Spleen (tissue), 11 donors: Measurements from ENCODE around the gene TUBA4B. TPM values are rescaled to one million over a fixed set of nuclear protein-coding genes. Genes with fewer than 3 reads are reported as not detected.

Experiments
- DNase-seq: peaks from one replicate; pipeline ENCODE4 v3.0.0-alpha.2; 2020
- H3K27ac ChIP-seq, 8 donors: fragments of 200-600 bp; sonication (generic) in 7 of 8; 1 replicate in 4 of 8; 2 replicates in 4 of 8; pipeline versions ENCODE4 v1.5.0 to v1.8.0; 2016 to 2021; ENCODE audit warnings: inconsistent platforms in 4 of 8, mild to moderate bottlenecking in 4 of 8, moderate library complexity in 1 of 8
- H3K27me3 ChIP-seq, 7 donors: fragments of 200-600 bp; sonication (generic) in 6 of 7; replicated peaks in 1 of 7; 1 replicate in 4 of 7; 2 replicates in 3 of 7; pipeline versions ENCODE4 v1.5.0 to v1.8.0; 2016 to 2021; ENCODE audit warnings: inconsistent platforms in 3 of 7, mild to moderate bottlenecking in 1 of 7
- H3K36me3 ChIP-seq, 6 donors: fragments of 200-600 bp; sonication (generic) in 5 of 6; 1 replicate in 4 of 6; 2 replicates in 2 of 6; pipeline versions ENCODE4 v1.5.0 to v1.8.0; 2016 to 2021; ENCODE audit warnings: inconsistent platforms in 2 of 6
- H3K4me1 ChIP-seq, 6 donors: fragments of 200-600 bp; sonication (generic) in 5 of 6; 1 replicate in 3 of 6; 2 replicates in 3 of 6; pipeline versions ENCODE4 v1.5.0 to v1.8.0; 2016 to 2021; ENCODE audit warnings: inconsistent platforms in 3 of 6
- H3K4me3 ChIP-seq, 8 donors: fragments of 200-600 bp; sonication (generic) in 7 of 8; 1 replicate in 4 of 8; 2 replicates in 4 of 8; pipeline versions ENCODE4 v1.5.0 to v1.8.0; 2016 to 2021; ENCODE audit warnings: inconsistent platforms in 4 of 8, mild to moderate bottlenecking in 4 of 8, moderate library complexity in 2 of 8
- H3K9me3 ChIP-seq, 8 donors: fragments of 200-600 bp; sonication (generic) in 7 of 8; 1 replicate in 4 of 8; 2 replicates in 4 of 8; pipeline versions ENCODE4 v1.5.0 to v1.8.0; 2016 to 2021; ENCODE audit warnings: inconsistent platforms in 4 of 8
- POLR2A ChIP-seq, 3 donors: fragments of 450-650 bp; IDR thresholded peaks; one replicate each; pipeline ENCODE4 v1.5.1; 2017; ENCODE audit warnings: antibody characterized with exemption in 3 of 3, mild to moderate bottlenecking in 1 of 3
- POLR2AphosphoS5 ChIP-seq, 3 donors: sonication (generic); formaldehyde crosslinking; IDR thresholded peaks; one replicate each; pipeline ENCODE4 v1.5.1; 2017; ENCODE audit warnings: antibody characterized with exemption in 3 of 3
- WGBS, 5 donors: extraction: QIAGEN DNeasy Blood & Tissue Kit in 3 of 5; methylation state at CpG; one replicate each; pipeline versions ENCODE4 v1.1.5 to v1.1.7; 2013 to 2018; 5-methylcytosine and 5-hydroxymethylcytosine counted together
- intact Hi-C: fragments of 100-400 bp; cut with DNase I; formaldehyde crosslinking; loops from one replicate; pipeline ENCODE4 v1.15.0; 2023; ENCODE audit warnings: low total_unique reads
- polyA plus RNA-seq, 3 donors: library from polyadenylated mRNA; stranded (reverse); fragments of 200-250 nt; gene quantifications; one replicate each; pipeline ENCODE4 v1.2.1, GENCODE V29; 2013
- total RNA-seq, 7 donors: library from RNA; depleted of rRNA in 3 of 7; stranded (reverse); fragments of >200 nt in 3 of 7; fragmentation: NEBNext Ultra II Directional in 4 of 7; extraction: Animal tissue kit (Norgen Biotek cat#: 25700) in 4 of 7; gene quantifications; one replicate each; pipeline versions ENCODE4 v1.1.0 to v1.2.1, GENCODE V29; 2016 to 2021
- TF ChIP-seq, protein P1 (sequence below), 11 experiments: fragments of 200-600 bp in 7 of 11; fragments of 450-650 bp in 4 of 11; sonication (generic) in 4 of 11; IDR thresholded peaks in 8 of 11; conservative IDR thresholded peaks in 3 of 11; 1 replicate in 7 of 11; 2 replicates in 4 of 11; pipeline versions ENCODE4 v1.4.0 to v1.8.0; 2016 to 2021; ENCODE audit warnings: antibody characterized with exemption in 11 of 11, inconsistent platforms in 4 of 11, mild to moderate bottlenecking in 1 of 11
- donor health status: healthy with polysubstance abuse.
- donor health status: DM: no; HTN: no; CAD: no; lungs with moderate emphysema.
- donor health status: DM: no; HTN: no; CAD: no.
- donor health status: Bipolar disorder and iron deficiency.
- donor health status: healthy.
- donor health status: DM: no; HTN: no; CAD: no.
- donor health status: DM: yes; HTN: yes; CAD: no.

TUBA4B gene
- total and polyA plus RNA-seq, 10 donors = not detected

DNA sequence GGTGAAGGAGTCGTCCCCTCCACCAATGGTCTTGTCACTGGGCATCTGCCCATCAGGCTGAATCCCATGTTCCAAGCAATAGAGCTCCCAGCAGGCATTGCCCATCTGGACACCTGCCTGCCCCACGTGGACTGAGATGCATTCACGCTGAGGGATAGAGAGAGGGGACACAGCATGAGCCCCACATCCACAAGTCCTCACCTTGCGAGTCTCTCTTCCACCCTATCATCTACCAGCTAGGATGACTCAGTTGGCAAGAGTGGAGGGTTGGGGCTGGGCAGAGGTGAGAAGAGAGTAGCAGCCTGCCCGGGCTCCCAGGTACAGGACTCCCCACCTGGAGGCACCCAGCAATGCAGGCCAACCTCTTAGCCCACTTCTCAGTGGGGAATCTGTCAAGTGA, 959 bp upstream of the TUBA4B start:
- Histone ChIP-seq H3K9me3 (no peaks in the 10 kb centered on the region), H3K4me1 (peaks cover 41 to 86% (median 71%) of the 10 kb centered on the region in 6 donors), H3K4me3 (peak overlapping the region; percentile 70 to 94 (median 80)), H3K27me3 (peaks cover 0 to 9% (median 0%) of the 10 kb centered on the region in 7 donors), H3K27ac (peak overlapping the region in 7 of 8 donors; percentile 94 to 99 (median 95)), H3K36me3 (peaks cover 0 to 49% (median 23%) of the 10 kb centered on the region in 6 donors)
- intact Hi-C loops = no loop called here
- DNase-seq = no peak
- 51 to 70% (median 70%) methylated on average over 5 of the region's 5 CpGs for WGBS, 5 donors
- TF ChIP-seq POLR2AphosphoS5 (IDR thresholded peaks at IDR 0.05) = no peak
- TF ChIP-seq, protein P1, sequence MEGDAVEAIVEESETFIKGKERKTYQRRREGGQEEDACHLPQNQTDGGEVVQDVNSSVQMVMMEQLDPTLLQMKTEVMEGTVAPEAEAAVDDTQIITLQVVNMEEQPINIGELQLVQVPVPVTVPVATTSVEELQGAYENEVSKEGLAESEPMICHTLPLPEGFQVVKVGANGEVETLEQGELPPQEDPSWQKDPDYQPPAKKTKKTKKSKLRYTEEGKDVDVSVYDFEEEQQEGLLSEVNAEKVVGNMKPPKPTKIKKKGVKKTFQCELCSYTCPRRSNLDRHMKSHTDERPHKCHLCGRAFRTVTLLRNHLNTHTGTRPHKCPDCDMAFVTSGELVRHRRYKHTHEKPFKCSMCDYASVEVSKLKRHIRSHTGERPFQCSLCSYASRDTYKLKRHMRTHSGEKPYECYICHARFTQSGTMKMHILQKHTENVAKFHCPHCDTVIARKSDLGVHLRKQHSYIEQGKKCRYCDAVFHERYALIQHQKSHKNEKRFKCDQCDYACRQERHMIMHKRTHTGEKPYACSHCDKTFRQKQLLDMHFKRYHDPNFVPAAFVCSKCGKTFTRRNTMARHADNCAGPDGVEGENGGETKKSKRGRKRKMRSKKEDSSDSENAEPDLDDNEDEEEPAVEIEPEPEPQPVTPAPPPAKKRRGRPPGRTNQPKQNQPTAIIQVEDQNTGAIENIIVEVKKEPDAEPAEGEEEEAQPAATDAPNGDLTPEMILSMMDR (IDR thresholded peaks at IDR 0.05 in 8 of 11, conservative IDR thresholded peaks at IDR 0.05 in 3 of 11) = no peak

DNA sequence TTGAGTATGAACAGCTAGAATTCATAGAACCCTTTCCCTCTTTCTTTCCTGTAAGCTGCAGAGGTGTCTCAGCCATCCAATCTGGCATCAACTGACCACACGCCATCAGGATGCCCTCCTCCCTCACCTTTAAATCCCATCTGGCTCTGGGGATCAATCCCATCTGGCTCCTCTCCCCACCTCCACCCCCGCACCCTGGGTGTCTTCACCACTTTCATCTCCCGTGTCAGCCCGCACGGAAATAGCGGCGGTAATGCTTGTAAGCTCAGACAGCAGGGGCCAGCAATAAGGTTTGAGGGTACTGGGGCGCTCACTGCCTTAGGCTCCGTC, 508 bp upstream of the TUBA4B start:
- intact Hi-C loops = no loop called here
- TF ChIP-seq POLR2A (IDR thresholded peaks at IDR 0.05) = no peak
- no peak for TF ChIP-seq POLR2AphosphoS5 (IDR thresholded peaks at IDR 0.05)
- TF ChIP-seq, protein P1 (IDR thresholded peaks at IDR 0.05 in 8 of 11, conservative IDR thresholded peaks at IDR 0.05 in 3 of 11) = no peak
- H3K27ac ChIP-seq = peak overlapping the region in 7 of 8 donors; percentile 94 to 99 (median 95)
- WGBS, 5 donors = 5 to 9% (median 6%) methylated on average over 9 of the region's 9 CpGs
- H3K9me3 ChIP-seq = no peaks in the 10 kb centered on the region
- H3K4me3 ChIP-seq = peak overlapping the region; percentile 70 to 94 (median 80)
- H3K27me3 ChIP-seq = peaks cover 0 to 9% (median 0%) of the 10 kb centered on the region in 7 donors
- H3K36me3 ChIP-seq = peaks cover 0 to 45% (median 23%) of the 10 kb centered on the region in 6 donors
- peaks cover 36 to 82% (median 67%) of the 10 kb centered on the region in 6 donors for H3K4me1 ChIP-seq
- DNase-seq = no peak

DNA sequence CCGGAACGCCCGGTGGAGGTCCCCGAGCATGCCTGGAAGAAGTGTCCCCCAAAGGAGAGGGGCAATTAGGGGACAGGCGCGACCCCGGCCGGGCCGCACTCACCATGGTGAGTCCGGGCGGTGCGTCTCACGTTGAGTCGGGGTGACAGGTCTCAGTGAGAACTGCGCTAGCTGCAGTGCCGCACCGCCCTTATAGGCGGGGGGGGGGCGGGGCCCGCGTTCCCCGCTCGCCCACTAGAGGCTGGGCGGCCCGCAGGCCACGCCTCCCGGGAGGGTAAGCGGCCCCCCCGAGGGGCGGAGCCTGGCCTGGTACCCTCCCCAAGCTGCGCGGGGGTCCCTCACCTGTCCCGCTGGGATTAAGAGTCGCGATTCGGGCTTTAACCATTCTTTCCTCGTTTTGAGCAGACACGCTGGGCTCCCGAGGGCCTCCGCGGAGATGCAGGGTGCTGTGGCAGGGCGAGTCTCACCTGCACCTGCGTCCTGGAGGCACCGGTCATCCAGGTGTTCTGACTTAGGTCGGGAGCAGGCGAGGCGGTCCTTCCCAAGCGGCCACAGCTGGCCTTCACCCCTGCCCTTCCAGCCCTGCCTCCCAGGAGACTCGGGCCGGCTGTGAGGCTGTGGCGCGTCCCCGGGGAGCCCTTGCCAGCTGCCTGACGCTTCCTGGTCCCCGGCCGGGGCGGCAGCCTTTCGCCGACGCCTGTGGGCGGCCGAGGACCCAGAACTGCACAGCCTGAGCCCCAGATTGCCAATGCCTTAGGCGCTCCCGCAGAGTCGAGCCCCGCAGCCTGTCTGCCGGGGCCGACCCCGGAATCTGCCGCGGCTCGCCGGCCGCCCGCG, 928 bp downstream of the TUBA4B start, which contains the start of gene TUBA4A:
TSS of gene TUBA4A (minus strand) at position 166 of the 837 bp plus-strand sequence. CDS start at position 106, 60 bp downstream.
- H3K9me3 ChIP-seq = no peaks in the 10 kb centered on the region
- intact Hi-C loops = no loop called here
- TF ChIP-seq POLR2A (IDR thresholded peaks at IDR 0.05) (peak; percentile 93 to 99 (median 98)), POLR2AphosphoS5 (IDR thresholded peaks at IDR 0.05) (peak; percentile 99 to 100 (median 99))
- TF ChIP-seq, protein P1 (IDR thresholded peaks at IDR 0.05 in 8 of 11, conservative IDR thresholded peaks at IDR 0.05 in 3 of 11) = peak in 10 of 11 experiments; percentile 25 to 73 (median 44)

More for the DNA sequence above, 928 bp downstream of the TUBA4B start, which contains the start of gene TUBA4A:
- DNase-seq = peak; percentile 98
- peaks cover 0 to 33% (median 21%) of the 10 kb centered on the region in 6 donors for H3K36me3 ChIP-seq
- H3K27ac ChIP-seq = peak within 1 kb of the TSS; percentile 84 to 99 (median 95)
- peaks cover 0 to 9% (median 0%) of the 10 kb centered on the region in 7 donors for H3K27me3 ChIP-seq
- peaks cover 22 to 68% (median 53%) of the 10 kb centered on the region in 6 donors for H3K4me1 ChIP-seq
- peak within 1 kb of the TSS; percentile 70 to 94 (median 80) for H3K4me3 ChIP-seq
- 0 to 1% (median 1%) methylated on average over 28 to 76 of the region's 76 CpGs for WGBS, 5 donors
